ENCODE data around the gene RPS6KA4. TPM values are rescaled to one million over a fixed set of nuclear protein-coding genes. Genes with fewer than 3 reads are reported as not detected.
"Not testable (repeated sequence)": the region's sequence is repeated elsewhere in the genome, so short reads cannot be mapped to it uniquely, and the experiment has no call there.

The RPS6KA4 gene
- total RNA-seq, 1 donor from 2014 or later, result 35.9 TPM

DNA sequence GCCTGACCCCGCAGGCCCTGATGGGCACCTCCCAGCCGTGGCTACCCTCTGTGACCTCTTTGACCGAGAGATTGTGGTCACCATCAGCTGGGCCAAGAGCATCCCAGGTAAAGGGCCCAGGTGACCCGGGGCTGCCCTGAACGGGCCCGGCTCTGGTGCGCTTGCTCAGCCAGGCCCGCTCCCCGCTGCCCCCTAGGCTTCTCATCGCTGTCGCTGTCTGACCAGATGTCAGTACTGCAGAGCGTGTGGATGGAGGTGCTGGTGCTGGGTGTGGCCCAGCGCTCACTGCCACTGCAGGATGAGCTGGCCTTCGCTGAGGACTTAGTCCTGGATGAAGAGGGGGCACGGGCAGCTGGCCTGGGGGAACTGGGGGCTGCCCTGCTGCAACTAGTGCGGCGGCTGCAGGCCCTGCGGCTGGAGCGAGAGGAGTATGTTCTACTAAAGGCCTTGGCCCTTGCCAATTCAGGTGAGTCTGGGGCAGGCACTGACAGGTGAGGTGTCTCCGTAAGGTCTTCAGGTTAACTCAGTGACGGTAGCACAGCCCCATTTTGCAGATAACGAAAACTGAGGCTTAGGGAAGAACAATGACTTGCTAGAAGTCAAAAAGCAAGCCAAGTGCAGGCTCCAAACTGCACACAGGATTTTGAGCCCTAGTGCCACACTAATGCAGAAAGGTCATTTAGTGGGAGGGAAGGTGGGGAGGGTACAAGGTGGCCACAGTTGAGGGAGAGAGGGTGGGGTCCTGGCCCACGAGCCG is 44.0 kb upstream of the RPS6KA4 start:
- peaks cover 25% of the 10 kb centered on the region for H3K4me1 Mint-ChIP-seq (ENCODE audit: unreplicated experiment)
- H3K27ac Mint-ChIP-seq (ENCODE audit: unreplicated experiment), result no peak overlapping the region
- H3K4me3 Mint-ChIP-seq (ENCODE audit: unreplicated experiment), result peak overlapping the region; percentile 26
- TF ChIP-seq, protein P1, sequence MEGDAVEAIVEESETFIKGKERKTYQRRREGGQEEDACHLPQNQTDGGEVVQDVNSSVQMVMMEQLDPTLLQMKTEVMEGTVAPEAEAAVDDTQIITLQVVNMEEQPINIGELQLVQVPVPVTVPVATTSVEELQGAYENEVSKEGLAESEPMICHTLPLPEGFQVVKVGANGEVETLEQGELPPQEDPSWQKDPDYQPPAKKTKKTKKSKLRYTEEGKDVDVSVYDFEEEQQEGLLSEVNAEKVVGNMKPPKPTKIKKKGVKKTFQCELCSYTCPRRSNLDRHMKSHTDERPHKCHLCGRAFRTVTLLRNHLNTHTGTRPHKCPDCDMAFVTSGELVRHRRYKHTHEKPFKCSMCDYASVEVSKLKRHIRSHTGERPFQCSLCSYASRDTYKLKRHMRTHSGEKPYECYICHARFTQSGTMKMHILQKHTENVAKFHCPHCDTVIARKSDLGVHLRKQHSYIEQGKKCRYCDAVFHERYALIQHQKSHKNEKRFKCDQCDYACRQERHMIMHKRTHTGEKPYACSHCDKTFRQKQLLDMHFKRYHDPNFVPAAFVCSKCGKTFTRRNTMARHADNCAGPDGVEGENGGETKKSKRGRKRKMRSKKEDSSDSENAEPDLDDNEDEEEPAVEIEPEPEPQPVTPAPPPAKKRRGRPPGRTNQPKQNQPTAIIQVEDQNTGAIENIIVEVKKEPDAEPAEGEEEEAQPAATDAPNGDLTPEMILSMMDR (IDR thresholded peaks at IDR 0.05), result no peak
- H3K36me3 Mint-ChIP-seq (ENCODE audit: unreplicated experiment), result peaks cover 4% of the 10 kb centered on the region
- no peaks in the 10 kb centered on the region for H3K27me3 Mint-ChIP-seq (ENCODE audit: unreplicated experiment)
- no peak for DNase-seq (ENCODE audit: extremely low spot score, unreplicated experiment)
- H3K9me3 Mint-ChIP-seq (ENCODE audit: unreplicated experiment), result no peaks in the 10 kb centered on the region

DNA sequence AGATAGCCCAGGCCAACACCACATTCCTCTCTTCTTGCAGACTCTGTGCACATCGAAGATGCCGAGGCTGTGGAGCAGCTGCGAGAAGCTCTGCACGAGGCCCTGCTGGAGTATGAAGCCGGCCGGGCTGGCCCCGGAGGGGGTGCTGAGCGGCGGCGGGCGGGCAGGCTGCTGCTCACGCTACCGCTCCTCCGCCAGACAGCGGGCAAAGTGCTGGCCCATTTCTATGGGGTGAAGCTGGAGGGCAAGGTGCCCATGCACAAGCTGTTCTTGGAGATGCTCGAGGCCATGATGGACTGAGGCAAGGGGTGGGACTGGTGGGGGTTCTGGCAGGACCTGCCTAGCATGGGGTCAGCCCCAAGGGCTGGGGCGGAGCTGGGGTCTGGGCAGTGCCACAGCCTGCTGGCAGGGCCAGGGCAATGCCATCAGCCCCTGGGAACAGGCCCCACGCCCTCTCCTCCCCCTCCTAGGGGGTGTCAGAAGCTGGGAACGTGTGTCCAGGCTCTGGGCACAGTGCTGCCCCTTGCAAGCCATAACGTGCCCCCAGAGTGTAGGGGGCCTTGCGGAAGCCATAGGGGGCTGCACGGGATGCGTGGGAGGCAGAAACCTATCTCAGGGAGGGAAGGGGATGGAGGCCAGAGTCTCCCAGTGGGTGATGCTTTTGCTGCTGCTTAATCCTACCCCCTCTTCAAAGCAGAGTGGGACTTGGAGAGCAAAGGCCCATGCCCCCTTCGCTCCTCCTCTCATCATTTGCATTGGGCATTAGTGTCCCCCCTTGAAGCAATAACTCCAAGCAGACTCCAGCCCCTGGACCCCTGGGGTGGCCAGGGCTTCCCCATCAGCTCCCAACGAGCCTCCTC is 43.1 kb upstream of the RPS6KA4 start:
- peak overlapping the region; percentile 99 for H3K27ac Mint-ChIP-seq (ENCODE audit: unreplicated experiment)
- H3K4me1 Mint-ChIP-seq (ENCODE audit: unreplicated experiment), result peaks cover 34% of the 10 kb centered on the region
- peaks cover 12% of the 10 kb centered on the region for H3K36me3 Mint-ChIP-seq (ENCODE audit: unreplicated experiment)
- not testable (repeated sequence) for H3K9me3 Mint-ChIP-seq (ENCODE audit: unreplicated experiment); H3K27me3 Mint-ChIP-seq (ENCODE audit: unreplicated experiment); DNase-seq (ENCODE audit: extremely low spot score, unreplicated experiment)
- peak overlapping the region; percentile 92 for H3K4me3 Mint-ChIP-seq (ENCODE audit: unreplicated experiment)

DNA sequence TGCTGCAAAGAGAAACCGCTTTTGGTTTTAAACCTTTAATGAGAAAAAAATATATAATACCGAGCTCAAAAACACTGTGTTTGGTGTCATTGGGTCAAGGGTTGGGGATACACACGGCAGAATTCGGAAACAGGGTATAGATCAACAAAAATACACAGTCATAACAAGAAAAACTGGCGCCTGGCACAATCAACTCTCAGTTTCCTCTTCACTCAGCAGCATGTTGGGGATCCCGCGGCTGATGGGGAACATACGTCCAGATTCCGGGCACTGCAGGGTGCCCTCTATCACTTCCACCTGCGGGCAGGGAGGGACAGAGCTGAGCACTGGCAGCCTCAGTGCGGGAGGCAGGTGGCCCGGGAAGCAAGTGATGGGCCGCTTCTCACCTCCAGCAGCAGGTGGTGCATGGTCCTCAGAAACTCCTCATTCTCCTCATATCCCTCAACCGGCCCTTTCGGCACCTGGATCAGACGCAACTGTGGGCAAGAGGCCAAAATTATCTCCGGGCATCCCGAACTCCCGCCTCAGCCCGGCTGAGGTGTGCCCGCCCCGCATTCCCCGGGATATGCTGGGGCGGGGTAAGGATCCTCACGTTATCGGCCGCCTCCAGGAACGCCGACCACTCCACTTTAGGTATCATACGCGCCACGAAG is 42.2 kb upstream of the RPS6KA4 start:
- Mint-ChIP-seq H3K36me3 (ENCODE audit: unreplicated experiment) (peaks cover 19% of the 10 kb centered on the region), H3K4me1 (ENCODE audit: unreplicated experiment) (peaks cover 39% of the 10 kb centered on the region), H3K4me3 (ENCODE audit: unreplicated experiment) (peak overlapping the region; percentile 92), H3K27ac (ENCODE audit: unreplicated experiment) (peak overlapping the region; percentile 99), H3K27me3 (ENCODE audit: unreplicated experiment) (no peaks in the 10 kb centered on the region), H3K9me3 (ENCODE audit: unreplicated experiment) (no peaks in the 10 kb centered on the region)
- no peak for DNase-seq (ENCODE audit: extremely low spot score, unreplicated experiment)
- TF ChIP-seq, protein P1 (IDR thresholded peaks at IDR 0.05), result peak; percentile 12

DNA sequence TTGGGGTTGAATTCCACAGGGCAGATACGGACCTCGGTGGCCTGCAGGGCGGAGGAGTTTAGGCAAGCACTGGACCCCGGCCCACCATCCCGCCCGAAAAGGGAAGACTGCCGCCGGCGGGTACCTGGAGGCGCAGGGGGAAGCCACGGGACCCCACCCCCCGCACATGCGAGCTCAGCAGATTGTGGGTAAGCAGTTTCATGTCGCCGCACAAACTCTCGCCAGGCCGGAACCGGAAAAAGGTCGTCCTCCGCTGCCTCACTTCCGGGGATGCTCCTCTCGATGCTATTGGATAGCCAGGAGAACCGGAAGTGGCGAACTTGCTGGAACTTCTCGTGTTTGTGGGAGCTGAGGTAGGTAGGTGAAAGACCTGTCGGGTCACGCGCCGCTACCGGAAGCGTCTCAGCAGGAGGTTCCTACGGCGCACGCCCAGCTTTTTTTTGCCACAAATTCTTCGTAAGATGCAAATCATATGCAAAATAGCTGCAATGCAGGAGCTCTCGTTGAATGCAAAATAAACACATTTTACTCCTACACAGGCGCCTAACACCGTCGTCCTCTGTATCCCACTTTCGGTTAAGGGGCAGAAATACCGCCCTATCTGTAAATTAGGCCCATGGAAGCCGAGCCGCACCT is 41.5 kb upstream of the RPS6KA4 start, which contains the start of gene TRMT112:
TRMT112 (minus strand) TSS at position 235 of the 636 bp plus-strand sequence; CDS start at position 202, 33 bp downstream.
- Mint-ChIP-seq H3K27me3 (ENCODE audit: unreplicated experiment) (no peaks in the 10 kb centered on the region), H3K9me3 (ENCODE audit: unreplicated experiment) (no peaks in the 10 kb centered on the region), H3K36me3 (ENCODE audit: unreplicated experiment) (peaks cover 21% of the 10 kb centered on the region), H3K27ac (ENCODE audit: unreplicated experiment) (peak within 1 kb of the TSS; percentile 99), H3K4me3 (ENCODE audit: unreplicated experiment) (peak within 1 kb of the TSS; percentile 92), H3K4me1 (ENCODE audit: unreplicated experiment) (peaks cover 39% of the 10 kb centered on the region)
- DNase-seq (ENCODE audit: extremely low spot score, unreplicated experiment), result peak; percentile 97
- TF ChIP-seq, protein P1 (IDR thresholded peaks at IDR 0.05), result no peak

All from osteocyte (in vitro differentiated cells).